Panc1 (cell line): ENCODE measurements around the gene ABHD12. TPM values are rescaled to one million over a fixed set of nuclear protein-coding genes. Genes with fewer than 3 reads are reported as not detected.

Experiments
- ATAC-seq: fragments of 200-7000 bp; cut with Tn5 transposase; 2 replicates; pipeline ENCODE4 v1.9.1; 2020; ENCODE audit warnings: mild to moderate bottlenecking, moderate library complexity
- BruUV-seq: library from RNA; stranded (reverse); fragments of 400-500 nt; replicated peaks from 2 replicates; lab custom pipeline; 2021; lab: Mats Ljungman, UMichigan
- CTCF ChIA-PET: fragments of 300-600 bp; sonication (Branson Sonifier 250); formaldehyde crosslinking; loops from one replicate; lab custom pipeline; 2022; ENCODE audit warnings: antibody characterized with exemption; lab: Charles Lee
- POLR2A ChIA-PET: fragments of 300-600 bp; sonication (Branson Sonifier 250); formaldehyde crosslinking; loops from one replicate; lab custom pipeline; 2022; ENCODE audit warnings: antibody characterized with exemption; lab: Charles Lee
- DNase-seq: peaks from one replicate; pipeline ENCODE4 v3.0.0-alpha.2; 2010; ENCODE audit warnings: low read depth, low spot score
- H3K27ac ChIP-seq: 2 replicates; pipeline ENCODE4 v1.5.1; 2011; ENCODE audit warnings: mild to moderate bottlenecking, low read length, inconsistent platforms
- H3K27me3 ChIP-seq: fragments of 200-500 bp; sonication (Bioruptor generic); 2 replicates; pipeline ENCODE4 v1.6.0; 2014; ENCODE audit warnings: low read length, inconsistent platforms; ENCODE audit not compliant: control insufficient read depth, insufficient read depth
- H3K36me3 ChIP-seq: fragments of 200-500 bp; sonication (Bioruptor generic); 2 replicates; pipeline ENCODE4 v1.5.1; 2014; ENCODE audit warnings: inconsistent platforms, mild to moderate bottlenecking, low read length, moderate library complexity; ENCODE audit not compliant: control insufficient read depth, insufficient read depth
- H3K4me1 ChIP-seq: 2 replicates; pipeline ENCODE4 v1.5.1; 2011; ENCODE audit warnings: inconsistent platforms, mild to moderate bottlenecking, low read length, moderate library complexity; ENCODE audit not compliant: control insufficient read depth, insufficient read depth
- H3K4me3 ChIP-seq, 2 experiments: 2 replicates each; pipeline ENCODE4 v1.5.1; 2011 to 2012; ENCODE audit warnings: low read depth in 2 of 2, low read length in 2 of 2, mild to moderate bottlenecking in 2 of 2, inconsistent platforms in 1 of 2, moderate library complexity in 1 of 2
- H3K9me3 ChIP-seq: fragments of 200-500 bp; sonication (Bioruptor generic); 2 replicates; pipeline ENCODE4 v1.5.1; 2014; ENCODE audit warnings: low read depth, mild to moderate bottlenecking, inconsistent platforms, low read length, moderate library complexity; ENCODE audit not compliant: control insufficient read depth, insufficient read depth
- POLR2AphosphoS5 ChIP-seq: IDR thresholded peaks from 2 replicates; pipeline ENCODE4 v1.6.1; 2012; ENCODE audit warnings: mild to moderate bottlenecking, low read depth, low read length, moderate library complexity
- SIN3A ChIP-seq: IDR thresholded peaks from 2 replicates; pipeline ENCODE4 v1.6.1; 2012; ENCODE audit warnings: low read depth, mild to moderate bottlenecking, low read length, moderate library complexity, borderline replicate concordance; ENCODE audit not compliant: insufficient read depth
- TCF7L2 ChIP-seq: IDR thresholded peaks from 2 replicates; pipeline ENCODE4 v1.6.1; 2011; ENCODE audit warnings: mild to moderate bottlenecking, low read depth, low read length, inconsistent platforms
- in situ Hi-C: cut with HindIII; loops from 2 replicates; pipeline ENCODE4 v1.10.0; 2016; ENCODE audit warnings: low sequenced_read_pairs, low pct_unique_long_range_greater_than_20kb
- intact Hi-C: fragments of 100-400 bp; cut with micrococcal nuclease; formaldehyde crosslinking; loops from one replicate; pipeline ENCODE4 v1.10.0; 2022; ENCODE audit not compliant: unreplicated experiment
- total RNA-seq: library from RNA; stranded (reverse); gene quantifications from one replicate; pipeline ENCODE4 v1.2.1, GENCODE V29; 2021; ENCODE audit not compliant: unreplicated experiment
- TF ChIP-seq, protein P1 (sequence below), 2 experiments: IDR thresholded peaks; 2 replicates each; pipeline ENCODE4 v1.6.1; 2011 to 2012; ENCODE audit warnings: low read depth in 2 of 2, control low read depth in 1 of 2, low read length in 1 of 2, mild to moderate bottlenecking in 1 of 2, moderate library complexity in 1 of 2; ENCODE audit not compliant: insufficient read depth in 1 of 2
- TF ChIP-seq, protein P2 (sequence below): fragments of 450-650 bp; IDR thresholded peaks from 2 replicates; pipeline ENCODE4 v1.5.1; 2017; ENCODE audit warnings: mild to moderate bottlenecking

ABHD12 gene
- total RNA-seq, 1 experiment from 2014 or later = 90.9 TPM

DNA sequence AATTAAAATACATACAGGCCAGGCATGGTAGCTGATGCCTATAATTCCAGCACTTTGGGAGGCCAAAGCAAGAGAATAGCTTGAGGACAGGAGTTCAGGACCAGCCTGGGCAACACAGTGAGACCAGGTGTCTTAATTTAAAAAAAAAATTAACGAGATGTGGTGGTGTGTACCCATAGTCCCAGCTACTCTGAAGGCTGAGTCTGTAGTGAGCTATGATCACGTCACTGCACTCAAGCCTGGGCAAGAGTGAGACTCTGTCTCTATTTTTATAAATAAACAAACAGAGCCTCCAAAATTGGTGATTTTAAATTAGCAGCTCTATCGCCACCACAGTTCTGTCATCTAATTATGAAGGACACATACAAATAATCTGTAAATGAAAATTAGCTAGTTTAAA is 37.9 kb downstream of the ABHD12 start:
- no peak overlapping the region for H3K4me3 ChIP-seq
- intact Hi-C loops = loop anchor here (5.0 kb wide), 1 partner anchor 35 kb away; no protein-coding TSS in a partner anchor
- peaks cover 49% of the 10 kb centered on the region for H3K4me1 ChIP-seq
- no TSS peak for BruUV-seq
- TF ChIP-seq POLR2AphosphoS5 (no peak), TCF7L2 (no peak), SIN3A (no peak)
- TF ChIP-seq, protein P1, sequence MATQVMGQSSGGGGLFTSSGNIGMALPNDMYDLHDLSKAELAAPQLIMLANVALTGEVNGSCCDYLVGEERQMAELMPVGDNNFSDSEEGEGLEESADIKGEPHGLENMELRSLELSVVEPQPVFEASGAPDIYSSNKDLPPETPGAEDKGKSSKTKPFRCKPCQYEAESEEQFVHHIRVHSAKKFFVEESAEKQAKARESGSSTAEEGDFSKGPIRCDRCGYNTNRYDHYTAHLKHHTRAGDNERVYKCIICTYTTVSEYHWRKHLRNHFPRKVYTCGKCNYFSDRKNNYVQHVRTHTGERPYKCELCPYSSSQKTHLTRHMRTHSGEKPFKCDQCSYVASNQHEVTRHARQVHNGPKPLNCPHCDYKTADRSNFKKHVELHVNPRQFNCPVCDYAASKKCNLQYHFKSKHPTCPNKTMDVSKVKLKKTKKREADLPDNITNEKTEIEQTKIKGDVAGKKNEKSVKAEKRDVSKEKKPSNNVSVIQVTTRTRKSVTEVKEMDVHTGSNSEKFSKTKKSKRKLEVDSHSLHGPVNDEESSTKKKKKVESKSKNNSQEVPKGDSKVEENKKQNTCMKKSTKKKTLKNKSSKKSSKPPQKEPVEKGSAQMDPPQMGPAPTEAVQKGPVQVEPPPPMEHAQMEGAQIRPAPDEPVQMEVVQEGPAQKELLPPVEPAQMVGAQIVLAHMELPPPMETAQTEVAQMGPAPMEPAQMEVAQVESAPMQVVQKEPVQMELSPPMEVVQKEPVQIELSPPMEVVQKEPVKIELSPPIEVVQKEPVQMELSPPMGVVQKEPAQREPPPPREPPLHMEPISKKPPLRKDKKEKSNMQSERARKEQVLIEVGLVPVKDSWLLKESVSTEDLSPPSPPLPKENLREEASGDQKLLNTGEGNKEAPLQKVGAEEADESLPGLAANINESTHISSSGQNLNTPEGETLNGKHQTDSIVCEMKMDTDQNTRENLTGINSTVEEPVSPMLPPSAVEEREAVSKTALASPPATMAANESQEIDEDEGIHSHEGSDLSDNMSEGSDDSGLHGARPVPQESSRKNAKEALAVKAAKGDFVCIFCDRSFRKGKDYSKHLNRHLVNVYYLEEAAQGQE (IDR thresholded peaks at IDR 0.05; ENCODE audit: insufficient read depth in 1 of 2, low read depth in 2 of 2, low read length in 1 of 2) = no peak
- TF ChIP-seq, protein P2, sequence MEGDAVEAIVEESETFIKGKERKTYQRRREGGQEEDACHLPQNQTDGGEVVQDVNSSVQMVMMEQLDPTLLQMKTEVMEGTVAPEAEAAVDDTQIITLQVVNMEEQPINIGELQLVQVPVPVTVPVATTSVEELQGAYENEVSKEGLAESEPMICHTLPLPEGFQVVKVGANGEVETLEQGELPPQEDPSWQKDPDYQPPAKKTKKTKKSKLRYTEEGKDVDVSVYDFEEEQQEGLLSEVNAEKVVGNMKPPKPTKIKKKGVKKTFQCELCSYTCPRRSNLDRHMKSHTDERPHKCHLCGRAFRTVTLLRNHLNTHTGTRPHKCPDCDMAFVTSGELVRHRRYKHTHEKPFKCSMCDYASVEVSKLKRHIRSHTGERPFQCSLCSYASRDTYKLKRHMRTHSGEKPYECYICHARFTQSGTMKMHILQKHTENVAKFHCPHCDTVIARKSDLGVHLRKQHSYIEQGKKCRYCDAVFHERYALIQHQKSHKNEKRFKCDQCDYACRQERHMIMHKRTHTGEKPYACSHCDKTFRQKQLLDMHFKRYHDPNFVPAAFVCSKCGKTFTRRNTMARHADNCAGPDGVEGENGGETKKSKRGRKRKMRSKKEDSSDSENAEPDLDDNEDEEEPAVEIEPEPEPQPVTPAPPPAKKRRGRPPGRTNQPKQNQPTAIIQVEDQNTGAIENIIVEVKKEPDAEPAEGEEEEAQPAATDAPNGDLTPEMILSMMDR = no peak
- H3K36me3 ChIP-seq = no peaks in the 10 kb centered on the region
- in situ Hi-C loops = no loop called here
- POLR2A ChIA-PET = interaction anchor here (0.6 kb wide), 1 partner anchor 120 kb away, joined by 3 read pairs; no protein-coding TSS in a partner anchor
- H3K9me3 ChIP-seq = no peaks in the 10 kb centered on the region
- CTCF ChIA-PET = no interaction called here
- DNase-seq (no peak), ATAC-seq (no peak)
- H3K27me3 ChIP-seq = no peaks in the 10 kb centered on the region
- H3K27ac ChIP-seq = peak overlapping the region; percentile 8

DNA sequence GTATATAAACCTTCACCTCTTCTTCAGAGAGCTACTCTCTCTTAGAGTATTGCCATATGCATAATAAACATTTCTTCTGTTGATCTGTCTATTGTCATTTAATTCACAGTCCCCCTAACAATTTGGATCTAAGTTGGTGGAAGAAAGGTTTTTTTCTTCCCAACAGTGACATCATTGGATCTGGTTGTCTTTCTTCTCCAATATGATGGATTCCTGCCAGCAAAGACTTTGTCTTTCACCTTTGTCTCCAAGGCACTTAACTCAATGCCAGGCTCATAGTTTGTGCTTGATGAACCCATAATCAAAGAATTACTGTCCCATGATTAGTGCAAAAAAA is 39.6 kb downstream of the ABHD12 start:
- no TSS peak for BruUV-seq

More for the DNA sequence above, 39.6 kb downstream of the ABHD12 start:
- ATAC-seq (no peak), DNase-seq (no peak)
- peaks cover 41% of the 10 kb centered on the region for H3K4me1 ChIP-seq
- H3K27ac ChIP-seq = no peak overlapping the region
- TF ChIP-seq, protein P1 (IDR thresholded peaks at IDR 0.05; ENCODE audit: insufficient read depth in 1 of 2, low read depth in 2 of 2, low read length in 1 of 2) = no peak
- TF ChIP-seq, protein P2 = no peak
- TF ChIP-seq TCF7L2 (no peak), POLR2AphosphoS5 (no peak), SIN3A (no peak)
- intact Hi-C loops (loop anchor here (5.0 kb wide), 1 partner anchor 36 kb away; no protein-coding TSS in a partner anchor), in situ Hi-C loops (no loop called here)
- no peaks in the 10 kb centered on the region for H3K9me3 ChIP-seq
- ChIA-PET CTCF (interaction anchor here (0.6 kb wide), 1 partner anchor 11 kb away, joined by 4 read pairs; no protein-coding TSS in a partner anchor), POLR2A (no interaction called here)
- no peaks in the 10 kb centered on the region for H3K27me3 ChIP-seq
- H3K36me3 ChIP-seq = no peaks in the 10 kb centered on the region
- H3K4me3 ChIP-seq = no peak overlapping the region
